K562 (cell line): ENCODE data around the gene CLTC. TPM values are rescaled to one million over a fixed set of nuclear protein-coding genes. Genes with fewer than 3 reads are reported as not detected.
A peak's percentile ranks its signal among the peaks of the same experiment; 100 is the strongest.

Experiments used
- ARHGAP35 ChIP-seq: fragments of 450-650 bp; IDR thresholded peaks from 2 replicates; pipeline ENCODE4 v1.6.1; 2018; ENCODE audit not compliant: partially characterized antibody
- CHAMP1 ChIP-seq: fragments of 450-650 bp; IDR thresholded peaks from 2 replicates; pipeline ENCODE4 v1.6.1; 2016; ENCODE audit warnings: mild to moderate bottlenecking
- FOS ChIP-seq: IDR thresholded peaks from 3 replicates; pipeline ENCODE4 v1.6.1; 2011; ENCODE audit not compliant: insufficient read length; ENCODE audit errors: extremely low read depth
- FOXA3 ChIP-seq, 2 experiments: fragments of 450-650 bp in 1 of 2; sonication (generic) in 1 of 2; formaldehyde crosslinking; IDR thresholded peaks in 1 of 2; conservative IDR thresholded peaks in 1 of 2; 2 replicates each; pipeline versions ENCODE4 v1.4.0 to v1.8.0; 2020 to 2022; ENCODE audit warnings: mild to moderate bottlenecking in 2 of 2, missing genetic modification reagents in 1 of 2
- HNRNPL ChIP-seq: fragments of 200-400 bp; formaldehyde crosslinking; IDR thresholded peaks from 2 replicates; pipeline ENCODE4 v1.6.1; 2017; ENCODE audit warnings: low read depth, mild to moderate bottlenecking, low read length
- MAFF ChIP-seq: IDR thresholded peaks from 2 replicates; pipeline ENCODE4 v1.6.1; 2012; ENCODE audit warnings: low read length, improper control_type of control experiment
- MAZ ChIP-seq, 2 experiments: fragments of 450-650 bp in 1 of 2; sonication (generic) in 1 of 2; formaldehyde crosslinking; IDR thresholded peaks in 1 of 2; conservative IDR thresholded peaks in 1 of 2; 2 replicates each; pipeline versions ENCODE4 v1.4.0 to v1.5.0; 2020; ENCODE audit warnings: mild to moderate bottlenecking in 1 of 2, missing genetic modification reagents in 1 of 2
- NFATC3 ChIP-seq: fragments of 450-650 bp; IDR thresholded peaks from 2 replicates; pipeline ENCODE4 v1.6.1; 2017; ENCODE audit warnings: mild to moderate bottlenecking
- NR2F6 ChIP-seq: fragments of 450-650 bp; formaldehyde crosslinking; IDR thresholded peaks from 2 replicates; pipeline ENCODE4 v1.4.0; 2020; ENCODE audit warnings: mild to moderate bottlenecking
- POLR2AphosphoS2 ChIP-seq: IDR thresholded peaks from 2 replicates; pipeline ENCODE4 v1.6.1; 2012; ENCODE audit warnings: low read length, improper control_type of control experiment
- RAD51 ChIP-seq: fragments of 450-650 bp; IDR thresholded peaks from 2 replicates; pipeline ENCODE4 v1.7.1; 2016; ENCODE audit warnings: low read depth, mild to moderate bottlenecking, borderline replicate concordance
- RBM17 ChIP-seq: fragments of 200-400 bp; formaldehyde crosslinking; IDR thresholded peaks from 2 replicates; pipeline ENCODE4 v1.6.1; 2017; ENCODE audit warnings: low read depth, mild to moderate bottlenecking, low read length, borderline replicate concordance
- SMAD4 ChIP-seq: fragments of 250-450 bp; sonication (Bioruptor Pico); conservative IDR thresholded peaks from 2 replicates; pipeline ENCODE4 v1.8.0; 2021; ENCODE audit warnings: inconsistent platforms, mild to moderate bottlenecking, moderate library complexity
- TEAD2 ChIP-seq: fragments of 450-650 bp; IDR thresholded peaks from 2 replicates; pipeline ENCODE4 v1.6.1; 2016; ENCODE audit warnings: missing genetic modification characterization, control low read depth, missing compliant biosample characterization
- TGIF2 ChIP-seq: sonication (generic); formaldehyde crosslinking; IDR thresholded peaks from 2 replicates; pipeline ENCODE4 v1.8.1; 2022; ENCODE audit warnings: mild to moderate bottlenecking, missing genetic modification reagents, moderate library complexity
- ZBTB17 ChIP-seq: fragments of 450-650 bp; formaldehyde crosslinking; IDR thresholded peaks from 2 replicates; pipeline ENCODE4 v1.4.0; 2020; ENCODE audit warnings: mild to moderate bottlenecking
- ZNF232 ChIP-seq: sonication (generic); formaldehyde crosslinking; IDR thresholded peaks from 2 replicates; pipeline ENCODE4 v1.8.0; 2022; ENCODE audit warnings: mild to moderate bottlenecking, missing genetic modification reagents
- polyA plus RNA-seq, 8 experiments: library from polyadenylated mRNA; depleted of rRNA in 4 of 8; stranded (reverse) in 5 of 8; unstranded in 3 of 8; fragments of >200 nt; fragmentation: Nextera tagmentation in 2 of 8; fragmentation: Illumina TruSeq in 1 of 8; extraction: Ambion mirVana in 2 of 8; extraction: Trizol in 1 of 8; gene quantifications; 2 replicates each; pipeline versions ENCODE4 v1.2.1 to v1.2.3, GENCODE V29; 2011 to 2014; ENCODE audit warnings: inconsistent platforms in 1 of 8, missing spikeins in 1 of 8
- total RNA-seq, 7 experiments: library from RNA; depleted of rRNA in 6 of 7; stranded (reverse); fragments of >200 nt in 6 of 7; fragmentation: Illumina TruSeq in 2 of 7; extraction: Trizol in 2 of 7; gene quantifications; 2 replicates each; pipeline versions ENCODE4 v1.2.1 to v1.2.3, GENCODE V29; 2011 to 2021; ENCODE audit warnings: low replicate concordance in 1 of 7
- TF ChIP-seq, protein P1 (sequence below), 2 experiments: IDR thresholded peaks; 2 replicates each; pipeline ENCODE4 v1.6.1; 2011; ENCODE audit warnings: borderline replicate concordance in 1 of 2, control low read depth in 1 of 2, low read depth in 1 of 2, low read length in 1 of 2, mild to moderate bottlenecking in 1 of 2, mixed read lengths in 1 of 2, moderate library complexity in 1 of 2; ENCODE audit not compliant: insufficient read depth in 1 of 2, insufficient read length in 1 of 2, poor library complexity in 1 of 2, severe bottlenecking in 1 of 2; ENCODE audit errors: extremely low read depth in 1 of 2
- TF ChIP-seq, protein P2 (sequence below): IDR thresholded peaks from 2 replicates; pipeline ENCODE4 v1.6.1; 2011; ENCODE audit warnings: borderline replicate concordance, low read depth, mild to moderate bottlenecking, moderate library complexity, low read length; ENCODE audit not compliant: insufficient read depth, poor library complexity, severe bottlenecking
- TF ChIP-seq, protein P3 (sequence below): fragments of 250-450 bp; sonication (Bioruptor Pico); IDR thresholded peaks from 2 replicates; pipeline ENCODE4 v1.5.0; 2020; ENCODE audit warnings: mild to moderate bottlenecking, borderline replicate concordance

The CLTC gene
- total and polyA plus RNA-seq, 9 of the 15 experiments (the other 6 are each of a cell fraction or from before 2014, with no cell fraction given) = 115 to 267 (median 174) TPM

DNA sequence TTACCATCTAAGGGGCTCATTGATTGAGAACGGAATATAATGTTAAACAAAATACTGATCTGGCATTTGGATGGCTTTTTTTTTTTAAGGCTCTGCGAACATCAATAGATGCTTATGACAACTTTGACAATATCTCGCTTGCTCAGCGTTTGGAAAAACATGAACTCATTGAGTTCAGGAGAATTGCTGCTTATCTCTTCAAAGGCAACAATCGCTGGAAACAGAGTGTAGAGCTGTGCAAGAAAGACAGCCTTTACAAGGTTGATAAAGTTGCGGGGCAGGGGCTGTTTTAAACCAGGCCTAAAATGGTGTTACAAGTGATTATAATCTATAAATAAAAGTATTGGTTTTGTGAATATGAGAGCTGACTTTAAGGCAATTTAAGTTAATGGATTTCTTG lies 65.3 kb downstream of the CLTC start (continued):
- peak in 1 of 2 experiments; percentile 59; a peak in 2 of 4 replicates for TF ChIP-seq FOXA3 (CRISPR knock-in tag; conservative IDR thresholded peaks at IDR 0.05 in 1 of 2, IDR thresholded peaks at IDR 0.05 in 1 of 2)
- TF ChIP-seq FOS = no peak
- no peak for TF ChIP-seq ARHGAP35
- TF ChIP-seq SMAD4 (CRISPR knock-in tag) = peak; percentile 80
- TF ChIP-seq ZBTB17 (CRISPR knock-in tag) = no peak
- TF ChIP-seq NR2F6 = no peak
- TF ChIP-seq, protein P1, sequence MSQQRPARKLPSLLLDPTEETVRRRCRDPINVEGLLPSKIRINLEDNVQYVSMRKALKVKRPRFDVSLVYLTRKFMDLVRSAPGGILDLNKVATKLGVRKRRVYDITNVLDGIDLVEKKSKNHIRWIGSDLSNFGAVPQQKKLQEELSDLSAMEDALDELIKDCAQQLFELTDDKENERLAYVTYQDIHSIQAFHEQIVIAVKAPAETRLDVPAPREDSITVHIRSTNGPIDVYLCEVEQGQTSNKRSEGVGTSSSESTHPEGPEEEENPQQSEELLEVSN (IDR thresholded peaks at IDR 0.05; ENCODE audit: borderline replicate concordance in 1 of 2, extremely low read depth in 1 of 2, insufficient read depth in 1 of 2, insufficient read length in 1 of 2, low read depth in 1 of 2, low read length in 1 of 2, poor library complexity in 1 of 2, severe bottlenecking in 1 of 2) = no peak
- TF ChIP-seq RAD51 = peak; percentile 25; the same call in 1 of the 2 replicates
- TF ChIP-seq RBM17 = no peak
- TF ChIP-seq, protein P2, sequence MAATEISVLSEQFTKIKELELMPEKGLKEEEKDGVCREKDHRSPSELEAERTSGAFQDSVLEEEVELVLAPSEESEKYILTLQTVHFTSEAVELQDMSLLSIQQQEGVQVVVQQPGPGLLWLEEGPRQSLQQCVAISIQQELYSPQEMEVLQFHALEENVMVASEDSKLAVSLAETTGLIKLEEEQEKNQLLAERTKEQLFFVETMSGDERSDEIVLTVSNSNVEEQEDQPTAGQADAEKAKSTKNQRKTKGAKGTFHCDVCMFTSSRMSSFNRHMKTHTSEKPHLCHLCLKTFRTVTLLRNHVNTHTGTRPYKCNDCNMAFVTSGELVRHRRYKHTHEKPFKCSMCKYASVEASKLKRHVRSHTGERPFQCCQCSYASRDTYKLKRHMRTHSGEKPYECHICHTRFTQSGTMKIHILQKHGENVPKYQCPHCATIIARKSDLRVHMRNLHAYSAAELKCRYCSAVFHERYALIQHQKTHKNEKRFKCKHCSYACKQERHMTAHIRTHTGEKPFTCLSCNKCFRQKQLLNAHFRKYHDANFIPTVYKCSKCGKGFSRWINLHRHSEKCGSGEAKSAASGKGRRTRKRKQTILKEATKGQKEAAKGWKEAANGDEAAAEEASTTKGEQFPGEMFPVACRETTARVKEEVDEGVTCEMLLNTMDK = no peak
- TF ChIP-seq POLR2AphosphoS2 = 0 out of 2 replicates have a peak, but pooled peaks have one; percentile 64
- TF ChIP-seq MAZ (CRISPR knock-in tag; conservative IDR thresholded peaks at IDR 0.05 in 1 of 2, IDR thresholded peaks at IDR 0.05 in 1 of 2) = 0 out of 4 replicates have a peak, but pooled peaks of 1 of the 2 experiments have one; percentile 32
- no peak for TF ChIP-seq TEAD2 (tag)
- TF ChIP-seq ZNF232 (CRISPR knock-in tag) = no peak
- TF ChIP-seq, protein P3, sequence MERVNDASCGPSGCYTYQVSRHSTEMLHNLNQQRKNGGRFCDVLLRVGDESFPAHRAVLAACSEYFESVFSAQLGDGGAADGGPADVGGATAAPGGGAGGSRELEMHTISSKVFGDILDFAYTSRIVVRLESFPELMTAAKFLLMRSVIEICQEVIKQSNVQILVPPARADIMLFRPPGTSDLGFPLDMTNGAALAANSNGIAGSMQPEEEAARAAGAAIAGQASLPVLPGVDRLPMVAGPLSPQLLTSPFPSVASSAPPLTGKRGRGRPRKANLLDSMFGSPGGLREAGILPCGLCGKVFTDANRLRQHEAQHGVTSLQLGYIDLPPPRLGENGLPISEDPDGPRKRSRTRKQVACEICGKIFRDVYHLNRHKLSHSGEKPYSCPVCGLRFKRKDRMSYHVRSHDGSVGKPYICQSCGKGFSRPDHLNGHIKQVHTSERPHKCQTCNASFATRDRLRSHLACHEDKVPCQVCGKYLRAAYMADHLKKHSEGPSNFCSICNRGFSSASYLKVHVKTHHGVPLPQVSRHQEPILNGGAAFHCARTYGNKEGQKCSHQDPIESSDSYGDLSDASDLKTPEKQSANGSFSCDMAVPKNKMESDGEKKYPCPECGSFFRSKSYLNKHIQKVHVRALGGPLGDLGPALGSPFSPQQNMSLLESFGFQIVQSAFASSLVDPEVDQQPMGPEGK (CRISPR knock-in tag) = no peak
- TF ChIP-seq HNRNPL = no peak
- TF ChIP-seq MAFF = peak; percentile 73
- peak; percentile 42; the same call in 1 of the 2 replicates for TF ChIP-seq CHAMP1
- peak; percentile 95 for TF ChIP-seq NFATC3
- no peak for TF ChIP-seq TGIF2 (CRISPR knock-in tag)
